Sigmoid colon (tissue), 7 donors: ENCODE measurements around the gene MYO18B. TPM values are rescaled to one million over a fixed set of nuclear protein-coding genes. Genes with fewer than 3 reads are reported as not detected.
A peak's percentile ranks its signal among the peaks of the same experiment; 100 is the strongest.

Experiments
- DNase-seq: peaks from one replicate; pipeline ENCODE4 v3.0.0-alpha.2; 2019
- H3K27ac ChIP-seq, 4 donors: fragments of 200-600 bp; sonication (generic); one replicate each; pipeline ENCODE4 v1.5.1; 2016 to 2019; ENCODE audit warnings: mild to moderate bottlenecking in 1 of 4
- H3K27me3 ChIP-seq, 3 donors: fragments of 200-600 bp; sonication (generic); one replicate each; pipeline ENCODE4 v1.5.1; 2019; ENCODE audit warnings: mild to moderate bottlenecking in 1 of 3
- H3K36me3 ChIP-seq, 4 donors: fragments of 200-600 bp; sonication (generic); one replicate each; pipeline ENCODE4 v1.5.1; 2016 to 2019
- H3K4me1 ChIP-seq, 4 donors: fragments of 200-600 bp; sonication (generic); one replicate each; pipeline ENCODE4 v1.5.1; 2017 to 2019
- H3K4me3 ChIP-seq, 4 donors: fragments of 200-600 bp; sonication (generic); one replicate each; pipeline ENCODE4 v1.5.1; 2017 to 2019; ENCODE audit warnings: mild to moderate bottlenecking in 2 of 4, moderate library complexity in 1 of 4
- H3K9me3 ChIP-seq, 4 donors: fragments of 200-600 bp in 3 of 4; sonication (generic) in 3 of 4; one replicate each; pipeline versions ENCODE4 v1.5.1 to v1.6.1; 2013 to 2019
- CTCF ChIP-seq, 4 experiments: fragments of 450-650 bp in 3 of 4; fragments of 200-600 bp in 1 of 4; IDR thresholded peaks; one replicate each; pipeline ENCODE4 v1.5.1; 2016 to 2019; ENCODE audit warnings: antibody characterized with exemption in 4 of 4, mild to moderate bottlenecking in 3 of 4, moderate library complexity in 2 of 4
- EP300 ChIP-seq, 4 donors: sonication (generic); formaldehyde crosslinking; IDR thresholded peaks; one replicate each; pipeline ENCODE4 v1.6.1; 2017; ENCODE audit warnings: antibody characterized with exemption in 4 of 4
- POLR2A ChIP-seq, 2 donors: fragments of 450-650 bp; IDR thresholded peaks; one replicate each; pipeline ENCODE4 v1.6.1; 2016; ENCODE audit warnings: antibody characterized with exemption in 2 of 2, mild to moderate bottlenecking in 2 of 2, moderate library complexity in 2 of 2
- POLR2AphosphoS5 ChIP-seq, 4 donors: sonication (generic); formaldehyde crosslinking; IDR thresholded peaks; one replicate each; pipeline ENCODE4 v1.6.1; 2017; ENCODE audit warnings: antibody characterized with exemption in 4 of 4
- WGBS, 2 donors: extraction: QIAGEN DNeasy Blood & Tissue Kit; methylation state at CpG; one replicate each; pipeline ENCODE4 v1.1.7; 2013; 5-methylcytosine and 5-hydroxymethylcytosine counted together
- intact Hi-C: fragments of 100-400 bp; cut with DNase I; formaldehyde crosslinking; loops from one replicate; pipeline ENCODE4 v1.15.1; 2023
- polyA plus RNA-seq, 3 donors: library from polyadenylated mRNA; stranded (reverse); fragments of 200-250 nt; gene quantifications; one replicate each; pipeline ENCODE4 v1.2.3, GENCODE V29; 2013
- total RNA-seq, 4 donors: library from RNA; depleted of rRNA; stranded (reverse); fragments of >200 nt; gene quantifications; one replicate each; pipeline ENCODE4 v1.1.0, GENCODE V29; 2016
- donor health status: healthy with polysubstance abuse.
- donor health status: Bipolar disorder and iron deficiency.
- donor health status: healthy.

MYO18B gene
- total and polyA plus RNA-seq, 7 donors: under 0.01 to 0.60 (median 0.30) TPM; not detected in 3

GRCh38 chr22:25969286-25969685 lies 227.3 kb downstream of the MYO18B start:
- Histone ChIP-seq H3K4me3 (no peak overlapping the region), H3K27ac (no peak overlapping the region), H3K36me3 (no peaks in the 10 kb centered on the region), H3K27me3 (peaks cover 0 to 48% (median 0%) of the 10 kb centered on the region in 3 donors), H3K4me1 (no peaks in the 10 kb centered on the region), H3K9me3 (no peaks in the 10 kb centered on the region)
- DNase-seq: no peak
- intact Hi-C loops: no loop called here
- TF ChIP-seq CTCF (IDR thresholded peaks at IDR 0.05) (no peak), EP300 (IDR thresholded peaks at IDR 0.05) (no peak), POLR2A (IDR thresholded peaks at IDR 0.05) (no peak), POLR2AphosphoS5 (IDR thresholded peaks at IDR 0.05) (no peak)

GRCh38 chr22:25969901-25970300 lies 227.9 kb downstream of the MYO18B start:
- no peak for TF ChIP-seq CTCF (IDR thresholded peaks at IDR 0.05)
- no peak for TF ChIP-seq EP300 (IDR thresholded peaks at IDR 0.05)
- TF ChIP-seq POLR2A (IDR thresholded peaks at IDR 0.05): no peak
- DNase-seq: no peak
- Histone ChIP-seq H3K4me1 (no peaks in the 10 kb centered on the region), H3K27ac (no peak overlapping the region), H3K4me3 (no peak overlapping the region), H3K27me3 (peaks cover 0 to 46% (median 0%) of the 10 kb centered on the region in 3 donors), H3K36me3 (no peaks in the 10 kb centered on the region), H3K9me3 (no peaks in the 10 kb centered on the region)
- intact Hi-C loops: no loop called here
- WGBS, 2 donors: 76 to 83% methylated on average over 2 of the region's 2 CpGs

- Histone ChIP-seq H3K27me3 (peaks cover 0 to 42% (median 0%) of the 10 kb centered on the region in 3 donors), H3K4me1 (no peaks in the 10 kb centered on the region), H3K4me3 (no peak overlapping the region), H3K36me3 (no peaks in the 10 kb centered on the region), H3K9me3 (no peaks in the 10 kb centered on the region), H3K27ac (no peak overlapping the region)
- intact Hi-C loops: no loop called here
- no peak for DNase-seq
- no peak for TF ChIP-seq CTCF (IDR thresholded peaks at IDR 0.05)
- no peak for TF ChIP-seq EP300 (IDR thresholded peaks at IDR 0.05)
- TF ChIP-seq POLR2A (IDR thresholded peaks at IDR 0.05): no peak
- peak in 1 of 4 donors; percentile 30 for TF ChIP-seq POLR2AphosphoS5 (IDR thresholded peaks at IDR 0.05)
- WGBS, 2 donors: 13 to 22% methylated on average over 6 of the region's 6 CpGs
Observed at GRCh38 chr22:25970374-25970911, 228.5 kb downstream of the MYO18B start.

- intact Hi-C loops: no loop called here
- WGBS, 2 donors: 53 to 54% methylated on average over 9 of the region's 9 CpGs
Observed at GRCh38 chr22:25970999-25971811, 229.2 kb downstream of the MYO18B start.

More at GRCh38 chr22:25970999-25971811, 229.2 kb downstream of the MYO18B start:
- no peak overlapping the region for H3K4me3 ChIP-seq
- no peaks in the 10 kb centered on the region for H3K9me3 ChIP-seq
- TF ChIP-seq POLR2A (IDR thresholded peaks at IDR 0.05) (no peak), EP300 (IDR thresholded peaks at IDR 0.05) (no peak), POLR2AphosphoS5 (IDR thresholded peaks at IDR 0.05) (no peak), CTCF (IDR thresholded peaks at IDR 0.05) (no peak)
- DNase-seq: no peak
- peaks cover 0 to 35% (median 0%) of the 10 kb centered on the region in 3 donors for H3K27me3 ChIP-seq
- no peak overlapping the region for H3K27ac ChIP-seq
- H3K36me3 ChIP-seq: no peaks in the 10 kb centered on the region
- no peaks in the 10 kb centered on the region for H3K4me1 ChIP-seq
